ENCODE results near the gene NUCB1.
"Not testable (repeated sequence)": the region's sequence is repeated elsewhere in the genome, so short reads cannot be mapped to it uniquely, and the experiment has no call there.

NUCB1 gene

GRCh38 chr19:48887861-48888612 lies 12.1 kb upstream of the NUCB1 start:
- Histone ChIP-seq H3K9ac (no peak overlapping the region), H3K79me2 (no peaks in the 10 kb centered on the region), H3K9me3 (ENCODE audit: control insufficient read depth, low read length) (no peaks in the 10 kb centered on the region), H3K27ac (no peak overlapping the region), H2AFZ (no peak overlapping the region), H3K27me3 (ENCODE audit: control insufficient read depth, insufficient read depth, low read length) (no peaks in the 10 kb centered on the region), H3K4me2 (ENCODE audit: low read length) (no peak overlapping the region), H3K4me3 (ENCODE audit: low read depth, low read length) (no peak overlapping the region), H3K4me1 (no peaks in the 10 kb centered on the region), H3K36me3 (ENCODE audit: control insufficient read depth, insufficient read depth, low read length) (no peaks in the 10 kb centered on the region)
- no peak for TF ChIP-seq CTCF (IDR thresholded peaks at IDR 0.05)

- H3K4me2 ChIP-seq (ENCODE audit: low read length); H3K9me3 ChIP-seq (ENCODE audit: control insufficient read depth, low read length); H3K79me2 ChIP-seq; H3K27me3 ChIP-seq (ENCODE audit: control insufficient read depth, insufficient read depth, low read length); H2AFZ ChIP-seq; H3K9ac ChIP-seq; H3K4me1 ChIP-seq; H3K27ac ChIP-seq; H3K36me3 ChIP-seq (ENCODE audit: control insufficient read depth, insufficient read depth, low read length); H3K4me3 ChIP-seq (ENCODE audit: low read depth, low read length): not testable (repeated sequence)
Measured at GRCh38 chr19:48889496-48889895, 10.6 kb upstream of the NUCB1 start.

- Histone ChIP-seq H3K36me3 (ENCODE audit: control insufficient read depth, insufficient read depth, low read length) (no peaks in the 10 kb centered on the region), H3K4me1 (no peaks in the 10 kb centered on the region), H3K4me2 (ENCODE audit: low read length) (no peak overlapping the region), H3K79me2 (no peaks in the 10 kb centered on the region), H3K9me3 (ENCODE audit: control insufficient read depth, low read length) (no peaks in the 10 kb centered on the region), H3K9ac (no peak overlapping the region), H3K27ac (no peak overlapping the region), H3K27me3 (ENCODE audit: control insufficient read depth, insufficient read depth, low read length) (no peaks in the 10 kb centered on the region), H2AFZ (no peak overlapping the region), H3K4me3 (ENCODE audit: low read depth, low read length) (no peak overlapping the region)
- TF ChIP-seq CTCF (IDR thresholded peaks at IDR 0.05), result no peak
Measured at GRCh38 chr19:48890551-48890950, 9.6 kb upstream of the NUCB1 start.

GRCh38 chr19:48895226-48895625 lies 4.9 kb upstream of the NUCB1 start:
- Histone ChIP-seq H3K4me1 (no peaks in the 10 kb centered on the region), H3K9ac (no peak overlapping the region), H3K27me3 (ENCODE audit: control insufficient read depth, insufficient read depth, low read length) (no peaks in the 10 kb centered on the region), H3K9me3 (ENCODE audit: control insufficient read depth, low read length) (no peaks in the 10 kb centered on the region), H2AFZ (no peak overlapping the region), H3K4me3 (ENCODE audit: low read depth, low read length) (no peak overlapping the region), H3K27ac (no peak overlapping the region), H3K36me3 (ENCODE audit: control insufficient read depth, insufficient read depth, low read length) (no peaks in the 10 kb centered on the region), H3K79me2 (no peaks in the 10 kb centered on the region), H3K4me2 (ENCODE audit: low read length) (no peak overlapping the region)
- TF ChIP-seq CTCF (IDR thresholded peaks at IDR 0.05), result no peak

GRCh38 chr19:48896191-48896720 lies 3.9 kb upstream of the NUCB1 start:
- no peaks in the 10 kb centered on the region for H3K27me3 ChIP-seq (ENCODE audit: control insufficient read depth, insufficient read depth, low read length)
- no peaks in the 10 kb centered on the region for H3K36me3 ChIP-seq (ENCODE audit: control insufficient read depth, insufficient read depth, low read length)
- peak overlapping the region; percentile 13 for H3K27ac ChIP-seq
- H3K9ac ChIP-seq, result no peak overlapping the region
- H3K9me3 ChIP-seq (ENCODE audit: control insufficient read depth, low read length), result no peaks in the 10 kb centered on the region
- peak overlapping the region; percentile 46 for H2AFZ ChIP-seq
- H3K4me2 ChIP-seq (ENCODE audit: low read length), result no peak overlapping the region
- H3K79me2 ChIP-seq, result peaks cover 5% of the 10 kb centered on the region
- peaks cover under 1% of the 10 kb centered on the region for H3K4me1 ChIP-seq
- no peak for TF ChIP-seq CTCF (IDR thresholded peaks at IDR 0.05)
- no peak overlapping the region for H3K4me3 ChIP-seq (ENCODE audit: low read depth, low read length)
